Thoracic aorta (tissue), 2 donors: Measurements from ENCODE around the gene PCIF1. TPM values are rescaled to one million over a fixed set of nuclear protein-coding genes. Genes with fewer than 3 reads are reported as not detected.

Experiments used
- ATAC-seq: fragments of 150-250 bp; one replicate; pipeline ENCODE4 v1.8.0; 2017; ENCODE audit warnings: low read depth; ENCODE audit not compliant: insufficient number of reproducible peaks, low FRiP score
- DNase-seq: peaks from one replicate; pipeline ENCODE4 v3.0.0-alpha.2; 2020; ENCODE audit warnings: low spot score
- H3K27ac ChIP-seq, 2 donors: fragments of 200-600 bp; sonication (generic); 1 replicate in 1 of 2; 2 replicates in 1 of 2; pipeline ENCODE4 v1.5.1; 2016; ENCODE audit warnings: mild to moderate bottlenecking in 2 of 2, moderate library complexity in 2 of 2
- H3K27me3 ChIP-seq: fragments of 200-600 bp; sonication (generic); replicated peaks from 2 replicates; pipeline ENCODE4 v1.6.0; 2016; ENCODE audit warnings: mild to moderate bottlenecking; ENCODE audit not compliant: insufficient read depth
- H3K36me3 ChIP-seq: fragments of 200-600 bp; sonication (generic); one replicate; pipeline ENCODE4 v1.5.1; 2016
- H3K4me1 ChIP-seq, 2 donors: fragments of 200-600 bp; sonication (generic); 1 replicate in 1 of 2; 2 replicates in 1 of 2; pipeline versions ENCODE4 v1.5.1 to v1.6.0; 2016; ENCODE audit warnings: low read depth in 2 of 2, mild to moderate bottlenecking in 1 of 2; ENCODE audit not compliant: control insufficient read depth in 1 of 2
- H3K4me3 ChIP-seq: fragments of 200-600 bp; sonication (generic); 2 replicates; pipeline ENCODE4 v1.5.1; 2016; ENCODE audit warnings: mild to moderate bottlenecking
- H3K9me3 ChIP-seq: fragments of 200-600 bp; sonication (generic); 2 replicates; pipeline ENCODE4 v1.5.1; 2016
- total RNA-seq, 2 donors: library from RNA; depleted of rRNA; stranded (reverse); fragments of >200 nt; gene quantifications; one replicate each; pipeline versions ENCODE4 v1.1.0 to v1.2.3, GENCODE V29; 2016
- TF ChIP-seq, protein P1 (sequence below): fragments of 200-600 bp; sonication (generic); IDR thresholded peaks from one replicate; pipeline ENCODE4 v1.5.1; 2019; ENCODE audit warnings: antibody characterized with exemption

PCIF1 gene
- total RNA-seq, 2 donors from 2014 or later = 22.6 to 34.7 TPM

DNA sequence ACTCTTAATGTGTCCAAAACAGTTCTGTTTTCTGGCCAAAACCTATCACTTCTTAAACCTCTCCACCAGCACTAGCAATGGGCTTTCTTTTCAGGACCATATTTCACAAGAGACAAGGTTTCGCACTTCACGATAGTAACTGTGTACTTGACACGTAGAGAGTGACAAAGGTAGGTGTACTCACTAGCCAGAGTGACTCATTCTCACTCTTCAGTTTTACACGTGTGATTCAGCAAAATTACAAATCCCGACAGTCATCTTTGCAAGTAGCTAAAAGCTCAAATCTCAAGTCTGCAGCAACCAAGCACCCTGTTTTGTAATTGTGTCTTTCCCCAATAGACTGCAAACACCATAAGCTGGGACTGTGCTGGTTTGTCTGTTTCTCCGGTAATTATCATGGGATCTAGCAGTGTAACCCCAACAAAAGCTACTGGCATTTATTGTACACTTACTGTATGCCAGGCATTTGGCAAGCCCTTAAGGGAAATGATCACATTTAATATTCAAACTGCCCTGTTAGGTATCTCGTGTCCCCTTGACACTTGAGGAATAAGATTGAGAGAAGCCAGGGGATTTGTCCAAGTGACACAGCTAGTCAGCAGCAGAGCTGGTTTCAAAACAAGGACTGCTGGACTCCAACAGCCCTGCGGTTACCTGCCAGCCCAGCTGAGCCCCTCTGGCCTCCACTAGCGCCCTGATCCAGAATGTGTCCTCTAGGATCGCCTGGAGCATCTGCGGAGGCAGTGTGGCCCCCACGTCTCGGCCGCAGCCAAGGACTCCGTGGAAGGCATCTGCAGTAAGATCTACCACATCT lies 9.9 kb downstream of the PCIF1 start:
- ATAC-seq (no peak), DNase-seq (no peak)
- no peaks in the 10 kb centered on the region for H3K9me3 ChIP-seq
- TF ChIP-seq, protein P1, sequence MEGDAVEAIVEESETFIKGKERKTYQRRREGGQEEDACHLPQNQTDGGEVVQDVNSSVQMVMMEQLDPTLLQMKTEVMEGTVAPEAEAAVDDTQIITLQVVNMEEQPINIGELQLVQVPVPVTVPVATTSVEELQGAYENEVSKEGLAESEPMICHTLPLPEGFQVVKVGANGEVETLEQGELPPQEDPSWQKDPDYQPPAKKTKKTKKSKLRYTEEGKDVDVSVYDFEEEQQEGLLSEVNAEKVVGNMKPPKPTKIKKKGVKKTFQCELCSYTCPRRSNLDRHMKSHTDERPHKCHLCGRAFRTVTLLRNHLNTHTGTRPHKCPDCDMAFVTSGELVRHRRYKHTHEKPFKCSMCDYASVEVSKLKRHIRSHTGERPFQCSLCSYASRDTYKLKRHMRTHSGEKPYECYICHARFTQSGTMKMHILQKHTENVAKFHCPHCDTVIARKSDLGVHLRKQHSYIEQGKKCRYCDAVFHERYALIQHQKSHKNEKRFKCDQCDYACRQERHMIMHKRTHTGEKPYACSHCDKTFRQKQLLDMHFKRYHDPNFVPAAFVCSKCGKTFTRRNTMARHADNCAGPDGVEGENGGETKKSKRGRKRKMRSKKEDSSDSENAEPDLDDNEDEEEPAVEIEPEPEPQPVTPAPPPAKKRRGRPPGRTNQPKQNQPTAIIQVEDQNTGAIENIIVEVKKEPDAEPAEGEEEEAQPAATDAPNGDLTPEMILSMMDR = no peak
- peaks cover 90% of the 10 kb centered on the region for H3K36me3 ChIP-seq
- no peak overlapping the region for H3K4me3 ChIP-seq
- no peaks in the 10 kb centered on the region for H3K4me1 ChIP-seq
- H3K27me3 ChIP-seq = no peaks in the 10 kb centered on the region
- H3K27ac ChIP-seq = no peak overlapping the region

DNA sequence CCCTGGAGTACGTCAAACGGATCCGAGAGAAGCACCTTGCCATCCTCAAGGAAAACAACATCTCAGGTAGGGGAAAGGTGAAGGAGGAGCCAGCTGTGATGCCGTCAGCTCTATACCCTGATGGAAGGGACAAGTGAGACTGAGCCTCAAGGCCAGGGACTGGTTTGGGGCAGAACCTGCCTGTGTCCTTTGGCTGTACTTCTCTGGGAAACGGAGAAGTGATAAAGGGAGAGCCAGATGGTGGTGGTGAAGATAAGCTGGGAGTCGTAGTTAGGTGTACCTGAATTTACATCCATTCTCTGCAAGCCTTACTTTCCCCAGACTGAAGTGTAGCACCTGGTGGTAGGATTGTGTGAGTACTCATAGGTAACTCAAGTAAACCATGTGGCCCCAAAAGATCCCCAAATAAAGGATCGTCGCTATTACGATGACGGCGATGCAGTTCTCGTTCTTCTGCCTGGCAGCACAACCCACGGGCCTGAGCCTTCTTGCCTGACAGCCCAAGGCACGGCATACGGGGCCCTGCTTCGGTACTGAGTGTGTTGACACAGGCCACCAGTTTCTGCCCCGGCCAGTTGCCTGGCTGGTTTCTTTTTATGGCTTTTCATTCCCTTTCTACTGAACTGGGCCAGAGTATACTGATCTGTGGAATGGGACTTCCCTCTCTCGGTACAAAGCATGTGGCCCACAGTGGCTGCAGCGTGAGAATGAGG lies 10.6 kb downstream of the PCIF1 start:
- no peaks in the 10 kb centered on the region for H3K27me3 ChIP-seq
- no peak overlapping the region for H3K4me3 ChIP-seq
- H3K4me1 ChIP-seq = no peaks in the 10 kb centered on the region
- no peaks in the 10 kb centered on the region for H3K9me3 ChIP-seq
- ATAC-seq = no peak
- TF ChIP-seq, protein P1 = no peak
- H3K27ac ChIP-seq = no peak overlapping the region
- peaks cover 90% of the 10 kb centered on the region for H3K36me3 ChIP-seq
- DNase-seq = no peak

DNA sequence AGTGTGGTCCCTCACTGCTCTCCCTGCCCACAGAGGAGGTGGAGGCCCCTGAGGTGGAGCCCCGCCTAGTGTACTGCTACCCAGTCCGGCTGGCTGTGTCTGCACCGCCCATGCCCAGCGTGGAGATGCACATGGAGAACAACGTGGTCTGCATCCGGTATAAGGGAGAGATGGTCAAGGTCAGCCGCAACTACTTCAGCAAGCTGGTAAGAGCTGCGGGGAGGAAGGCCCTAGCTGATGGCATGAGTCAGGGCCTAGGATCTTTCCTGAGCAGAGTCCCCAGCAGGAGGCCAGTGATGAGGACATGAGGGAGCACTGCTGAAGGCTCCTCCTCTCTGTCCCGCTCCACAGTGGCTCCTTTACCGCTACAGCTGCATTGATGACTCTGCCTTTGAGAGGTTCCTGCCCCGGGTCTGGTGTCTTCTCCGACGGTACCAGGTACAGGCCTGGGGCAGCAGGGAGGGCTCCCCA lies 11.2 kb downstream of the PCIF1 start:
- Histone ChIP-seq H3K4me3 (no peak overlapping the region), H3K27ac (no peak overlapping the region), H3K27me3 (no peaks in the 10 kb centered on the region), H3K36me3 (peaks cover 89% of the 10 kb centered on the region), H3K9me3 (no peaks in the 10 kb centered on the region), H3K4me1 (no peaks in the 10 kb centered on the region)
- TF ChIP-seq, protein P1 = no peak
- no peak for ATAC-seq
- DNase-seq = no peak

DNA sequence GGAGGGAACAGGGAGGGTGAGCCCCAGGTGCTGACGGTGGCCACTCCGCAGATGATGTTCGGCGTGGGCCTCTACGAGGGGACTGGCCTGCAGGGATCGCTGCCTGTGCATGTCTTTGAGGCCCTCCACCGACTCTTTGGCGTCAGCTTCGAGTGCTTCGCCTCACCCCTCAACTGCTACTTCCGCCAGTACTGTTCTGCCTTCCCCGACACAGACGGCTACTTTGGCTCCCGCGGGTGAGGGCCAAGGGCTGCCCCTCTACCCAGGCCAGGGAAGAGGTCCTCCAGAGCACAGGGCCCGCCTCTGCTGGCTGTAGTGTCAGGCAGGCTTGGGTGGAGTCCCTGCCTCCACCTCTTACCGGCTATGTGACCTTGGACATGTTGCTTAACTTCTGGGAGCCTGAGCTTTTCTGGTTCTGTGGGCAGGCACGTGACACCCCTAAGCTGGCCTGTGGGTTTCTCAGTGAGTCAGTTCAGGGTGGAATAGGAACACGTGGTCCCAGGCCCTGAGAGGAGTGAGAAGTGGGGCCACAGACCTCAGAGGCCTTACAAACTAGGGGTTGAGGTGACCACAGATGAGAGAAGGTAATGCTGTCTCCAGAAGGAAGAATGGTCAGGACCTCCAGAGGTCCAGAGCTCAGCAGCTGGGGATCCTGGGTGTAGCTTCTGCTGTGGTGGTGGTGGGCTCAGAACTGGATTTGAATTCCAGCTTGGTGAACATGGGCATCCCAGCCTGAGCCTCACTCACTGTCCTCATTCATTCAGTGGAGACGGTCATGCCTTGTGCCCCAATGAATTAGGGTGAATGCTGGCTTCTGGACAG lies 11.9 kb downstream of the PCIF1 start:
- Histone ChIP-seq H3K27me3 (no peaks in the 10 kb centered on the region), H3K9me3 (no peaks in the 10 kb centered on the region), H3K27ac (no peak overlapping the region), H3K36me3 (peaks cover 90% of the 10 kb centered on the region), H3K4me3 (no peak overlapping the region), H3K4me1 (no peaks in the 10 kb centered on the region)
- no peak for DNase-seq
- TF ChIP-seq, protein P1 = no peak
- no peak for ATAC-seq
